K562 (cell line): ENCODE results near the gene ID4. TPM values are rescaled to one million over a fixed set of nuclear protein-coding genes. Genes with fewer than 3 reads are reported as not detected.

Experiments used
- ATAC-seq: fragments of 200-7000 bp; cut with Tn5 transposase; 3 replicates; pipeline ENCODE4 v1.9.1; 2020; ENCODE audit warnings: moderate library complexity
- BruUV-seq: library from RNA; stranded (reverse); fragments of 400-500 nt; replicated peaks from 2 replicates; lab custom pipeline; 2021; lab: Mats Ljungman, UMichigan
- CTCF ChIA-PET: fragments of 300-600 bp; formaldehyde crosslinking; extraction: SDS; loops from one replicate; lab custom pipeline; 2021; ENCODE audit warnings: low intra/inter-chr PET ratio; lab: Yijun Ruan, JAX
- POLR2A ChIA-PET: fragments of 300-600, 350-650 bp; sonication (Branson Sonifier 250); formaldehyde crosslinking; extraction: SDS; loops from one replicate; lab custom pipeline; 2021; ENCODE audit warnings: antibody characterized with exemption, inconsistent platforms; lab: Yijun Ruan, JAX
- DNase-seq, 4 experiments: peaks; one replicate each; pipeline versions ENCODE4 v3.0.0 to v3.0.0-alpha.2; 2011 to 2018; ENCODE audit warnings: low spot score in 3 of 4, mixed read lengths in 3 of 4; ENCODE audit errors: extremely low read depth in 1 of 4
- FAIRE-seq: peaks from 2 replicates; lab custom pipeline; 2011; peaks lifted over from hg19 to GRCh38; lab: Jason Lieb, UNC
- H2AFZ ChIP-seq: 2 replicates; pipeline ENCODE4 v1.6.0; 2011; ENCODE audit warnings: low read depth, low read length, control low read depth, inconsistent platforms
- H3K27ac ChIP-seq: fragments of 200-600 bp; 3 replicates; pipeline ENCODE4 v1.8.0; 2011; ENCODE audit warnings: low read depth, mild to moderate bottlenecking, control low read depth, inconsistent platforms, low read length, moderate library complexity, mixed read lengths; ENCODE audit errors: extremely low read depth
- H3K27me3 ChIP-seq, 2 experiments: fragments of 300-600 bp in 1 of 2; 2 replicates in 1 of 2; 3 replicates in 1 of 2; pipeline versions ENCODE4 v1.6.0 to v1.8.0; 2011; ENCODE audit warnings: inconsistent platforms in 2 of 2, low read length in 2 of 2, mild to moderate bottlenecking in 1 of 2, mixed read lengths in 1 of 2, moderate library complexity in 1 of 2; ENCODE audit not compliant: control insufficient read depth in 2 of 2, insufficient read depth in 2 of 2
- H3K36me3 ChIP-seq: fragments of 300-600 bp; 3 replicates; pipeline ENCODE4 v1.8.0; 2011; ENCODE audit warnings: mild to moderate bottlenecking, low read length, inconsistent platforms; ENCODE audit not compliant: control insufficient read depth, insufficient read depth
- H3K4me1 ChIP-seq, 2 experiments: fragments of 200-600 bp in 1 of 2; replicated peaks in 1 of 2; 2 replicates in 1 of 2; 3 replicates in 1 of 2; pipeline versions ENCODE4 v1.5.1 to v1.8.0; 2011; ENCODE audit warnings: inconsistent platforms in 2 of 2, low read length in 2 of 2, mild to moderate bottlenecking in 1 of 2, mixed read lengths in 1 of 2, moderate library complexity in 1 of 2; ENCODE audit not compliant: control insufficient read depth in 2 of 2, insufficient read depth in 2 of 2
- H3K4me2 ChIP-seq: 2 replicates; pipeline ENCODE4 v1.6.1; 2011; ENCODE audit warnings: low read length, control low read depth, inconsistent platforms, mixed read lengths; ENCODE audit not compliant: insufficient read depth
- H3K4me3 ChIP-seq: fragments of 200-600 bp; sonication (generic), shearing (Covaris generic); 2 replicates; pipeline ENCODE4 v1.5.1; 2016; ENCODE audit warnings: control low read depth, inconsistent platforms
- H3K79me2 ChIP-seq: fragments of 200-600 bp; 3 replicates; pipeline ENCODE4 v1.8.0; 2011; ENCODE audit warnings: low read length, inconsistent platforms; ENCODE audit not compliant: control insufficient read depth, insufficient read depth
- H3K9ac ChIP-seq, 2 experiments: 2 replicates each; pipeline versions ENCODE4 v1.6.0 to v1.6.1; 2011; ENCODE audit warnings: low read depth in 2 of 2, low read length in 2 of 2, control low read depth in 1 of 2, inconsistent platforms in 1 of 2, mild to moderate bottlenecking in 1 of 2, mixed read lengths in 1 of 2; ENCODE audit not compliant: insufficient read depth in 1 of 2
- H3K9me1 ChIP-seq: one replicate; pipeline ENCODE4 v1.6.0; 2011; ENCODE audit warnings: inconsistent platforms, mild to moderate bottlenecking, low read length, moderate library complexity; ENCODE audit not compliant: control insufficient read depth, insufficient read depth
- H3K9me3 ChIP-seq: replicated peaks from 2 replicates; pipeline ENCODE4 v1.5.1; 2011; ENCODE audit warnings: low read depth, low read length, inconsistent platforms; ENCODE audit not compliant: control insufficient read depth, insufficient read depth
- H4K20me1 ChIP-seq: replicated peaks from 2 replicates; pipeline ENCODE4 v1.6.1; 2011; ENCODE audit warnings: low read length, inconsistent platforms, mixed read lengths; ENCODE audit not compliant: control insufficient read depth, insufficient read depth
- CAMTA2 ChIP-seq: fragments of 250-450 bp; sonication (Bioruptor Pico); conservative IDR thresholded peaks from 2 replicates; pipeline ENCODE4 v1.5.1; 2022
- CC2D1A ChIP-seq: fragments of 450-650 bp; IDR thresholded peaks from 2 replicates; pipeline ENCODE4 v1.6.1; 2017; ENCODE audit warnings: mild to moderate bottlenecking
- EGR1 ChIP-seq: fragments of 450-650 bp; conservative IDR thresholded peaks from 2 replicates; pipeline ENCODE4 v1.6.1; 2017; ENCODE audit warnings: mild to moderate bottlenecking
- ELF2 ChIP-seq: fragments of 250-450 bp; sonication (Bioruptor Pico); IDR thresholded peaks from 2 replicates; pipeline ENCODE4 v1.5.0; 2021; ENCODE audit warnings: mild to moderate bottlenecking
- SMARCA4 ChIP-seq: fragments of 450-650 bp; IDR thresholded peaks from 2 replicates; pipeline ENCODE4 v1.6.1; 2016
- ZC3H8 ChIP-seq: fragments of 450-650 bp; IDR thresholded peaks from 2 replicates; pipeline ENCODE4 v1.6.1; 2017
- ZKSCAN8 ChIP-seq: fragments of 200-800 bp; sonication (Bioruptor generic); IDR thresholded peaks from 2 replicates; pipeline ENCODE4 v1.6.1; 2016; ENCODE audit warnings: missing genetic modification characterization, missing compliant biosample characterization
- ZNF79 ChIP-seq: fragments of 250-450 bp; sonication (Bioruptor Pico); IDR thresholded peaks from 2 replicates; pipeline ENCODE4 v1.4.0; 2020; ENCODE audit warnings: low read depth, mild to moderate bottlenecking, moderate library complexity
- WGBS: fragments of 100-300 bp; shearing (Covaris generic); methylation state at CpG from one replicate; pipeline ENCODE4 v1.1.6; 2016; ENCODE audit warnings: low coverage, mixed read lengths; ENCODE audit not compliant: insufficient coverage; ENCODE audit errors: missing lambda C conversion rate; 5-methylcytosine and 5-hydroxymethylcytosine counted together
- in situ Hi-C: fragments of 300-500 bp; cut with MboI; formaldehyde crosslinking; loops from 4 replicates; pipeline ENCODE4 v1.15.0; 2018; ENCODE audit warnings: inconsistent platforms, mixed read lengths
- intact Hi-C: fragments of 100-400 bp; cut with micrococcal nuclease; formaldehyde crosslinking; loops from 2 replicates; pipeline ENCODE4 v1.14.2; 2022
- polyA plus RNA-seq, 8 experiments: library from polyadenylated mRNA; depleted of rRNA in 4 of 8; stranded (reverse) in 5 of 8; unstranded in 3 of 8; fragments of >200 nt; fragmentation: Nextera tagmentation in 2 of 8; fragmentation: Illumina TruSeq in 1 of 8; extraction: Ambion mirVana in 2 of 8; extraction: Trizol in 1 of 8; gene quantifications; 2 replicates each; pipeline versions ENCODE4 v1.2.1 to v1.2.3, GENCODE V29; 2011 to 2014; ENCODE audit warnings: inconsistent platforms in 1 of 8, missing spikeins in 1 of 8
- total RNA-seq, 7 experiments: library from RNA; depleted of rRNA in 6 of 7; stranded (reverse); fragments of >200 nt in 6 of 7; fragmentation: Illumina TruSeq in 2 of 7; extraction: Trizol in 2 of 7; gene quantifications; 2 replicates each; pipeline versions ENCODE4 v1.2.1 to v1.2.3, GENCODE V29; 2011 to 2021; ENCODE audit warnings: low replicate concordance in 1 of 7
- TF ChIP-seq, protein P1 (sequence below): fragments of 450-650 bp; formaldehyde crosslinking; conservative IDR thresholded peaks from 2 replicates; pipeline ENCODE4 v1.4.0; 2022; ENCODE audit warnings: mild to moderate bottlenecking, missing genetic modification characterization
- TF ChIP-seq, protein P2 (sequence below): fragments of 450-650 bp; formaldehyde crosslinking; IDR thresholded peaks from 2 replicates; pipeline ENCODE4 v1.4.0; 2020; ENCODE audit warnings: mild to moderate bottlenecking, mixed read lengths
- TF ChIP-seq, protein P3 (sequence below): sonication (generic); formaldehyde crosslinking; IDR thresholded peaks from 2 replicates; pipeline ENCODE4 v1.8.0; 2022; ENCODE audit warnings: mild to moderate bottlenecking, missing genetic modification reagents
- TF ChIP-seq, protein P4 (sequence below), 2 experiments: fragments of 450-650 bp; formaldehyde crosslinking in 1 of 2; IDR thresholded peaks; 2 replicates each; pipeline versions ENCODE4 v1.4.0 to v1.6.1; 2014 to 2020; ENCODE audit warnings: mild to moderate bottlenecking in 2 of 2, borderline replicate concordance in 1 of 2, low read depth in 1 of 2

ID4 gene
- total and polyA plus RNA-seq, 9 of the 15 experiments (the other 6 are each of a cell fraction or from before 2014, with no cell fraction given): not detected

DNA sequence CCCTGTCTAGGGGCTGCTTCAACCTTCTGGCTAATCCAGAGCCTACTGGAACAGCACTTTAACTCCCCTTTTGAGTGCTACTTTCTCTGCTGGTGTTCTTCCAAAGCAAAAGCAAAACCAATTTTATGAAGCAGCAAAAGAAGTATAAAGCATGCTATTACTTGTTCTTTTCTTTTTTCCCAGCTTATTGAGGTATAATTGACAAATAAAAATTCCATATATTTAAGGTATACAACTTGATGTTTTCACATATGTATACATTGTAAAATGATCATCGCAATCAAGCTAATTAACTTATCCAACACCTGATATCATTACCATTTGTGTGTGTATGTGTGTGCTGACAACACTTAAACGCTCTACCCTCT, 14.9 kb downstream of the ID4 start:
- Histone ChIP-seq H3K9me3 (no peaks in the 10 kb centered on the region), H3K4me2 (no peak overlapping the region), H4K20me1 (no peaks in the 10 kb centered on the region), H3K4me1 (no peaks in the 10 kb centered on the region; a peak in 1 of 5 replicates), H3K36me3 (no peaks in the 10 kb centered on the region), H3K4me3 (no peak overlapping the region), H3K9me1 (no peaks in the 10 kb centered on the region), H3K79me2 (no peaks in the 10 kb centered on the region), H3K9ac (no peak overlapping the region), H3K27ac (no peak overlapping the region), H3K27me3 (peaks cover 7 to 16% of the 10 kb centered on the region in 2 experiments; a peak in 3 of 5 replicates), H2AFZ (no peak overlapping the region)
- intact Hi-C loops: loop anchor here (1.0 to 5.0 kb wide), 2 partner anchors 205 to 1256 kb away; no protein-coding TSS in a partner anchor
- no TSS peak for BruUV-seq
- no peak for FAIRE-seq
- POLR2A ChIA-PET: no interaction called here
- 0% methylated on average over 2 of the region's 2 CpGs for WGBS
- in situ Hi-C loops: loop anchor here (25.0 kb wide), 1 partner anchor 1265 kb away; no protein-coding TSS in a partner anchor
- DNase-seq: no peak
- ATAC-seq: no peak
- CTCF ChIA-PET: interaction anchor here (1.2 to 1.4 kb wide), 2 partner anchors 862 to 1527 kb away, joined by 3 read pairs; no protein-coding TSS in a partner anchor
- TF ChIP-seq EGR1 (no peak), CC2D1A (no peak), SMARCA4 (no peak), ZC3H8 (no peak), ELF2 (CRISPR knock-in tag) (no peak), CAMTA2 (CRISPR knock-in tag) (no peak), ZNF79 (CRISPR knock-in tag) (no peak), ZKSCAN8 (no peak)
- TF ChIP-seq, protein P1, sequence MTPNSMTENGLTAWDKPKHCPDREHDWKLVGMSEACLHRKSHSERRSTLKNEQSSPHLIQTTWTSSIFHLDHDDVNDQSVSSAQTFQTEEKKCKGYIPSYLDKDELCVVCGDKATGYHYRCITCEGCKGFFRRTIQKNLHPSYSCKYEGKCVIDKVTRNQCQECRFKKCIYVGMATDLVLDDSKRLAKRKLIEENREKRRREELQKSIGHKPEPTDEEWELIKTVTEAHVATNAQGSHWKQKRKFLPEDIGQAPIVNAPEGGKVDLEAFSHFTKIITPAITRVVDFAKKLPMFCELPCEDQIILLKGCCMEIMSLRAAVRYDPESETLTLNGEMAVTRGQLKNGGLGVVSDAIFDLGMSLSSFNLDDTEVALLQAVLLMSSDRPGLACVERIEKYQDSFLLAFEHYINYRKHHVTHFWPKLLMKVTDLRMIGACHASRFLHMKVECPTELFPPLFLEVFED (CRISPR knock-in tag): no peak
- TF ChIP-seq, protein P2, sequence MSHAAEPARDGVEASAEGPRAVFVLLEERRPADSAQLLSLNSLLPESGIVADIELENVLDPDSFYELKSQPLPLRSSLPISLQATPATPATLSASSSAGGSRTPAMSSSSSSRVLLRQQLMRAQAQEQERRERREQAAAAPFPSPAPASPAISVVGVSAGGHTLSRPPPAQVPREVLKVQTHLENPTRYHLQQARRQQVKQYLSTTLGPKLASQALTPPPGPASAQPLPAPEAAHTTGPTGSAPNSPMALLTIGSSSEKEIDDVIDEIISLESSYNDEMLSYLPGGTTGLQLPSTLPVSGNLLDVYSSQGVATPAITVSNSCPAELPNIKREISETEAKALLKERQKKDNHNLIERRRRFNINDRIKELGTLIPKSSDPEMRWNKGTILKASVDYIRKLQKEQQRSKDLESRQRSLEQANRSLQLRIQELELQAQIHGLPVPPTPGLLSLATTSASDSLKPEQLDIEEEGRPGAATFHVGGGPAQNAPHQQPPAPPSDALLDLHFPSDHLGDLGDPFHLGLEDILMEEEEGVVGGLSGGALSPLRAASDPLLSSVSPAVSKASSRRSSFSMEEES (CRISPR knock-in tag): no peak
- TF ChIP-seq, protein P3, sequence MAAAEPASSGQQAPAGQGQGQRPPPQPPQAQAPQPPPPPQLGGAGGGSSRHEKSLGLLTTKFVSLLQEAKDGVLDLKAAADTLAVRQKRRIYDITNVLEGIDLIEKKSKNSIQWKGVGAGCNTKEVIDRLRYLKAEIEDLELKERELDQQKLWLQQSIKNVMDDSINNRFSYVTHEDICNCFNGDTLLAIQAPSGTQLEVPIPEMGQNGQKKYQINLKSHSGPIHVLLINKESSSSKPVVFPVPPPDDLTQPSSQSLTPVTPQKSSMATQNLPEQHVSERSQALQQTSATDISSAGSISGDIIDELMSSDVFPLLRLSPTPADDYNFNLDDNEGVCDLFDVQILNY: no peak
- TF ChIP-seq, protein P4, sequence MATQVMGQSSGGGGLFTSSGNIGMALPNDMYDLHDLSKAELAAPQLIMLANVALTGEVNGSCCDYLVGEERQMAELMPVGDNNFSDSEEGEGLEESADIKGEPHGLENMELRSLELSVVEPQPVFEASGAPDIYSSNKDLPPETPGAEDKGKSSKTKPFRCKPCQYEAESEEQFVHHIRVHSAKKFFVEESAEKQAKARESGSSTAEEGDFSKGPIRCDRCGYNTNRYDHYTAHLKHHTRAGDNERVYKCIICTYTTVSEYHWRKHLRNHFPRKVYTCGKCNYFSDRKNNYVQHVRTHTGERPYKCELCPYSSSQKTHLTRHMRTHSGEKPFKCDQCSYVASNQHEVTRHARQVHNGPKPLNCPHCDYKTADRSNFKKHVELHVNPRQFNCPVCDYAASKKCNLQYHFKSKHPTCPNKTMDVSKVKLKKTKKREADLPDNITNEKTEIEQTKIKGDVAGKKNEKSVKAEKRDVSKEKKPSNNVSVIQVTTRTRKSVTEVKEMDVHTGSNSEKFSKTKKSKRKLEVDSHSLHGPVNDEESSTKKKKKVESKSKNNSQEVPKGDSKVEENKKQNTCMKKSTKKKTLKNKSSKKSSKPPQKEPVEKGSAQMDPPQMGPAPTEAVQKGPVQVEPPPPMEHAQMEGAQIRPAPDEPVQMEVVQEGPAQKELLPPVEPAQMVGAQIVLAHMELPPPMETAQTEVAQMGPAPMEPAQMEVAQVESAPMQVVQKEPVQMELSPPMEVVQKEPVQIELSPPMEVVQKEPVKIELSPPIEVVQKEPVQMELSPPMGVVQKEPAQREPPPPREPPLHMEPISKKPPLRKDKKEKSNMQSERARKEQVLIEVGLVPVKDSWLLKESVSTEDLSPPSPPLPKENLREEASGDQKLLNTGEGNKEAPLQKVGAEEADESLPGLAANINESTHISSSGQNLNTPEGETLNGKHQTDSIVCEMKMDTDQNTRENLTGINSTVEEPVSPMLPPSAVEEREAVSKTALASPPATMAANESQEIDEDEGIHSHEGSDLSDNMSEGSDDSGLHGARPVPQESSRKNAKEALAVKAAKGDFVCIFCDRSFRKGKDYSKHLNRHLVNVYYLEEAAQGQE (IDR thresholded peaks at IDR 0.05; ENCODE audit: borderline replicate concordance): no peak
- TF ChIP-seq, protein P4 (CRISPR knock-in tag; IDR thresholded peaks at IDR 0.05; ENCODE audit: low read depth): no peak
